ENCODE measurements around the gene NCAPD3. TPM values are rescaled to one million over a fixed set of nuclear protein-coding genes. Genes with fewer than 3 reads are reported as not detected.

NCAPD3 gene
- total and polyA plus RNA-seq, 9 of the 15 experiments (the other 6 are each of a cell fraction or from before 2014, with no cell fraction given), result 23.6 to 80.6 (median 58.6) TPM

- no peak for TF ChIP-seq BHLHE40 (IDR thresholded peaks at IDR 0.05; ENCODE audit: low read length)
- TF ChIP-seq ELK3 (CRISPR knock-in tag; IDR thresholded peaks at IDR 0.05), result no peak
- no peak for TF ChIP-seq POLR2G (IDR thresholded peaks at IDR 0.05; ENCODE audit: low read depth, low read length)
Observed at GRCh38 chr11:134171951-134172350, 51.8 kb downstream of the NCAPD3 start (continued).

- Histone ChIP-seq H2AFZ (ENCODE audit: low read depth, low read length) (no peak overlapping the region), H3K79me2 (ENCODE audit: control insufficient read depth, insufficient read depth, low read length) (no peaks in the 10 kb centered on the region), H3K4me2 (ENCODE audit: insufficient read depth, low read length) (no peak overlapping the region), H3K9ac (ENCODE audit: insufficient read depth in 1 of 2, low read depth in 2 of 2, low read length in 2 of 2) (no peak overlapping the region), H3K9me1 (ENCODE audit: control insufficient read depth, insufficient read depth, low read length) (no peaks in the 10 kb centered on the region), H3K4me3 (no peak overlapping the region), H3K9me3 (replicated peaks; ENCODE audit: control insufficient read depth, insufficient read depth, low read depth, low read length) (no peaks in the 10 kb centered on the region), H3K4me1 (replicated peaks in 1 of 2; ENCODE audit: control insufficient read depth in 2 of 2, insufficient read depth in 2 of 2, low read length in 2 of 2) (no peaks in the 10 kb centered on the region), H3K27me3 (ENCODE audit: control insufficient read depth in 2 of 2, insufficient read depth in 2 of 2, low read length in 2 of 2) (no peaks in the 10 kb centered on the region), H3K27ac (ENCODE audit: extremely low read depth, low read depth, low read length) (no peak overlapping the region), H4K20me1 (replicated peaks; ENCODE audit: control insufficient read depth, insufficient read depth, low read length) (no peaks in the 10 kb centered on the region), H3K36me3 (ENCODE audit: control insufficient read depth, insufficient read depth, low read length) (peaks cover 80% of the 10 kb centered on the region)
- 97% methylated on average over 5 of the region's 5 CpGs for WGBS (ENCODE audit: insufficient coverage, low coverage, missing lambda C conversion rate)
- in situ Hi-C loops (cut with MboI), result no loop called here
- CTCF ChIA-PET (ENCODE audit: low intra/inter-chr PET ratio), result no interaction called here
- FAIRE-seq (no peak), DNase-seq (ENCODE audit: extremely low read depth in 1 of 4, low spot score in 3 of 4) (no peak), ATAC-seq (no peak)
- no TSS peak for BruUV-seq (replicated peaks)
- intact Hi-C loops (cut with micrococcal nuclease), result no loop called here
- POLR2A ChIA-PET, result interaction anchor here (1.0 kb wide), 1 partner anchor 11 kb away, joined by 3 read pairs; no protein-coding TSS in a partner anchor
- TF ChIP-seq TRIM28 (IDR thresholded peaks at IDR 0.05) (no peak), ILF3 (IDR thresholded peaks at IDR 0.05; ENCODE audit: borderline replicate concordance) (no peak), HDAC6 (IDR thresholded peaks at IDR 0.05; ENCODE audit: low read depth, low read length) (no peak), ZBTB2 (IDR thresholded peaks at IDR 0.05) (no peak), ZBTB34 (CRISPR knock-in tag; IDR thresholded peaks at IDR 0.05) (no peak), ZZZ3 (IDR thresholded peaks at IDR 0.05) (no peak), ZNF830 (CRISPR knock-in tag; IDR thresholded peaks at IDR 0.05) (no peak), TCF15 (CRISPR knock-in tag; IDR thresholded peaks at IDR 0.05) (no peak), KLF13 (tag; IDR thresholded peaks at IDR 0.05; ENCODE audit: borderline replicate concordance, low read depth) (no peak), GATAD2B (IDR thresholded peaks at IDR 0.05; ENCODE audit: borderline replicate concordance) (no peak), SNAPC5 (CRISPR knock-in tag; IDR thresholded peaks at IDR 0.05) (no peak), MNT (conservative IDR thresholded peaks at IDR 0.05) (no peak)
Observed at GRCh38 chr11:134170919-134171281, 52.9 kb downstream of the NCAPD3 start.
